AG09319 (cell line): ENCODE measurements around the gene GREB1L.

Experiments used
- DNase-seq: peaks from one replicate; pipeline ENCODE4 v3.0.0-alpha.2; 2010; ENCODE audit warnings: low read depth; ENCODE audit errors: extremely low read depth
- TF ChIP-seq, protein P1 (sequence below): IDR thresholded peaks from 2 replicates; pipeline ENCODE4 v1.5.1; 2011; ENCODE audit warnings: low read depth, mild to moderate bottlenecking, inconsistent platforms, low read length, moderate library complexity

GREB1L gene

DNA sequence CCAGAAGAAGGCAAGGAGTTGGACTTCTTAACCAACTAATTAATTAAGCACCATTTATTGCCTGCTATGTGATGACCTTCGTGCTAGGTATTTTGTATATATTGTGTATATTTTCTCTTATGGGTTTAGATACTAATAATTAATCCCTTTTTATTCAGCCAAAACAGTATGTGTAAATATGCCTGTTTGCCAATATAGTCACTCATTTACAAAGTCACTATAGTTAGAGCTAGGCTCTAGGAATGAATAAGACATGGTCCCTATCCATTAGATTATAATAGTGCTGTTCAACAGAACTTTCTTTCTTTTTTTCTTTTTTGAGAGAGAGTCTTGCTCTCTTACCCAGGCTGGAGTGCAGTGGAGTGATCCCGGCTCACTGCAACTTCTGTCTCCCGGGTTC, 51.4 kb downstream of the GREB1L start:
- TF ChIP-seq, protein P1, sequence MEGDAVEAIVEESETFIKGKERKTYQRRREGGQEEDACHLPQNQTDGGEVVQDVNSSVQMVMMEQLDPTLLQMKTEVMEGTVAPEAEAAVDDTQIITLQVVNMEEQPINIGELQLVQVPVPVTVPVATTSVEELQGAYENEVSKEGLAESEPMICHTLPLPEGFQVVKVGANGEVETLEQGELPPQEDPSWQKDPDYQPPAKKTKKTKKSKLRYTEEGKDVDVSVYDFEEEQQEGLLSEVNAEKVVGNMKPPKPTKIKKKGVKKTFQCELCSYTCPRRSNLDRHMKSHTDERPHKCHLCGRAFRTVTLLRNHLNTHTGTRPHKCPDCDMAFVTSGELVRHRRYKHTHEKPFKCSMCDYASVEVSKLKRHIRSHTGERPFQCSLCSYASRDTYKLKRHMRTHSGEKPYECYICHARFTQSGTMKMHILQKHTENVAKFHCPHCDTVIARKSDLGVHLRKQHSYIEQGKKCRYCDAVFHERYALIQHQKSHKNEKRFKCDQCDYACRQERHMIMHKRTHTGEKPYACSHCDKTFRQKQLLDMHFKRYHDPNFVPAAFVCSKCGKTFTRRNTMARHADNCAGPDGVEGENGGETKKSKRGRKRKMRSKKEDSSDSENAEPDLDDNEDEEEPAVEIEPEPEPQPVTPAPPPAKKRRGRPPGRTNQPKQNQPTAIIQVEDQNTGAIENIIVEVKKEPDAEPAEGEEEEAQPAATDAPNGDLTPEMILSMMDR, result no peak
- no peak for DNase-seq

- DNase-seq, result no peak
- TF ChIP-seq, protein P1, result no peak
Measured at GRCh38 chr18:21295101-21295500, 53.1 kb downstream of the GREB1L start.

DNA sequence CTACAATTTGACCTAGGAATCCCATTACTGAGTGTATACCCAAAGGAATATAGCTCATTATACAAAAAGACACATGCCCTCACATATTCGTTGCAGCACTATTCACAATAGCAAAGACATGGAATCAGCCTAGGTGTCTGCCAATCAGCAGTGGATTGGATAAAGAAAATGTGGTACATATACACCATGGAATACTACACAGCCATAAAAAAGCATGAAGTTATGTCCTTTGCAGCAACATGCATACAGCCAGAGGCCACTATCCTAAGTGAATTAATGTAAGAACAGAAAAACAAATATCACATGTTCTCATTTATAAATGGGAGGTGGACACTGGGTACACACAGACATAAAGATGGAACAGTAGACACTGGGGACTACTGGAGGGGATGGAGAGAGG, 54.0 kb downstream of the GREB1L start:
- TF ChIP-seq, protein P1, result no peak
- DNase-seq, result no peak

DNA sequence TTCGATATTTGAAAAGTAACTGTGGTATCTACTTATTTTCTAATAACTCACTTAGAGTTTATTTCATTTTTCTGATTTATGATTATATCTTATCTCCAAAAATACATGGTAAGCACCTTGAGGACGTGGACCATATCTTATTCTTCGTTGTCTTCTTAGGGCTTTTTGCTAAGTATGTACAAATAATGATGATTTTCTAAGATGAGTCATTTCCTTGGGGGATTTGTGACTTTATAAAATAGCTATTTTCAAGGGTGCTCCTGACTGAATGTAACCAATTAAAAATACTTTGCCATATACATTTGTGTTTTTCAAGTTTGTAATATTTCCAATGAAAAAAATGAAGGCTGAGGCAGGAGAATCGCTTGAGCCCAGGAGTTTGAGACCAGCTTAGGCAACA, 56.3 kb downstream of the GREB1L start:
- DNase-seq, result no peak
- TF ChIP-seq, protein P1, result no peak

DNA sequence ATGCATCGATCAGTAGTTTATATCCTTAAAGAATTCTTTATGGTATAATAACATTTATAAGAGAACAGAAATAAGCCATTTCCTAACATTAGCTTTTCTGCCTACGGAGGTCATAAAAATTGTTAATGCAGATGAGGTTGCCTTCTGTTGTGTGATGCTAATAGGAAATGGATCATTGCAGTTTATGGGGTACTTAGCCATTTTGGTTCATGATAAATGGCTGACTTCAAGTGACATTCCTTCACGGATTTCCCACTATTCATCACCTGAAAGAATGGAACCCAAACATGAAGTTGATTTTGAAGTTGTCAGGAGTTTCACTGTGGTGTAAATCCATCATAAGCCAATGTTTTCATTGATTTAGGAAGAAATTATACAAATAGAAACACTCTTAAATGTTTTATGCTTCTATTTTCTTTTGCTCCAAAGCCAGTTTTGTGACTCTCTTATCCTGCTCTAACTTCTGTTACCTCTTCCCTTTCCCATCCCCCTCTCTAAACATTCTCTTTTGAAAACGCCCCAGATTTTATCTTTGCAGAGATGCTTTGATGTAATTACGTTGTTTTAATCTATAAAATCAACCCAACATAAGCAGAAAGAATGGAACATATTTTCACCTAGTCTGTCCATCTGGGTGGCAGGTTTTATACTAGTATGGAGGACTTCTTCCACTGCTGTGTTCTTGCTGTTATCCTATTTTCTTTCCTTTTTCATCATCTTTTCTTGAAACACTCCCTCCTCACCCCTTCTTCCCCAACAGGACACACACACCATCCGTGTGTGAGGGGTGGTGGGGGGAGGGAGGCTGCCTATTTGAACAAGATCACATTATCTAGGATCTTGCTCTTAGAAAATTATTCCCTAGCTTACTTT, 58.2 kb downstream of the GREB1L start:
- no peak for DNase-seq
- TF ChIP-seq, protein P1, result no peak

GRCh38 chr18:21300908-21301200, 58.8 kb downstream of the GREB1L start:
- no peak for DNase-seq

DNA sequence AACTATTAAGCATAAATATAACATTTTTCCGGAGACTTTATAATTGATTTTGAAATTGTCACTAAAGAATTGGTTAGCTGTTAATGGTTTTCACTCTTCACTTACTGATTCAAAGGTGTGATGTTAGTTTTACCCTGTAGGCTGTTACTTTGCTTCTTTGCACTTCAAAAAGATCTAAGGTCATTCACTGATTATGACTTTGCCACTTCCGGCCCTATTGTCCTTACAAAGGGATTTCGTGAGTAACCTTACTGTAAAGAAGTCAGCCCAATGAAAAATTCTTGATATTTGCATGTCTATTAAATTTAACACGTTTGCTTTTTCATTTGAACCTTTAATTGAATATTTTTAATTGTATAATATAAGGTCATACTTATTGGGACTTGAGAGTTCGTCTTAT, 61.4 kb downstream of the GREB1L start:
- no peak for DNase-seq

More at GRCh38 chr18:21300908-21301200, 58.8 kb downstream of the GREB1L start:
- TF ChIP-seq, protein P1, result no peak

More for the DNA sequence above, 61.4 kb downstream of the GREB1L start:
- TF ChIP-seq, protein P1, result no peak
